ENCODE measurements around the gene MOB1B. TPM values are rescaled to one million over a fixed set of nuclear protein-coding genes. Genes with fewer than 3 reads are reported as not detected.
A peak's percentile ranks its signal among the peaks of the same experiment; 100 is the strongest.

The MOB1B gene
- polyA plus RNA-seq, 5 donors: 31.2 to 53.5 (median 45.5) TPM

- DNase-seq: no peak
Measured at GRCh38 chr4:70908993-70909556, 6.9 kb downstream of the MOB1B start.

- DNase-seq: no peak
Measured at GRCh38 chr4:70914000-70914399, 11.8 kb downstream of the MOB1B start.

GRCh38 chr4:70914631-70915030 is 12.5 kb downstream of the MOB1B start:
- no peak for DNase-seq

- DNase-seq: peak in 1 of 2 donors; percentile 40
Measured at GRCh38 chr4:70915036-70915815, 13.1 kb downstream of the MOB1B start.

GRCh38 chr4:70915874-70916559 is 13.8 kb downstream of the MOB1B start:
- no peak for DNase-seq

GRCh38 chr4:70920592-70920991 is 18.4 kb downstream of the MOB1B start:
- DNase-seq: no peak

- DNase-seq: no peak
Measured at GRCh38 chr4:70925418-70925817, 23.2 kb downstream of the MOB1B start.

GRCh38 chr4:70925899-70926635 is 23.9 kb downstream of the MOB1B start:
- DNase-seq: no peak

GRCh38 chr4:70927502-70928137 is 25.5 kb downstream of the MOB1B start:
- peak; percentile 28 to 30 for DNase-seq

GRCh38 chr4:70930530-70931256 is 28.5 kb downstream of the MOB1B start:
- no peak for DNase-seq

- no peak for DNase-seq
Measured at GRCh38 chr4:70931347-70931746, 29.2 kb downstream of the MOB1B start.

- no peak for DNase-seq
Measured at GRCh38 chr4:70932984-70933383, 30.8 kb downstream of the MOB1B start.

- DNase-seq: no peak
Measured at GRCh38 chr4:70935038-70935695, 33.0 kb downstream of the MOB1B start.

- no peak for DNase-seq
Measured at GRCh38 chr4:70936200-70936787, 34.1 kb downstream of the MOB1B start.

GRCh38 chr4:70938086-70938485 is 35.9 kb downstream of the MOB1B start:
- DNase-seq: no peak

GRCh38 chr4:70940134-70940533 is 38.0 kb downstream of the MOB1B start:
- DNase-seq: no peak

GRCh38 chr4:70943114-70943513 is 40.9 kb downstream of the MOB1B start:
- DNase-seq: no peak

- DNase-seq: no peak
Measured at GRCh38 chr4:70945046-70945445, 42.9 kb downstream of the MOB1B start.

GRCh38 chr4:70945452-70946055 is 43.4 kb downstream of the MOB1B start:
- DNase-seq: no peak

- no peak for DNase-seq
Measured at GRCh38 chr4:70946939-70947338, 44.8 kb downstream of the MOB1B start.

All from right lung (tissue), 5 donors.